OCI-LY1 (cell line): Measurements from ENCODE around the gene CDC73.

Source experiments
- H2AFZ ChIP-seq: fragments of 200-600 bp; sonication (generic), shearing (Covaris generic); 2 replicates; pipeline ENCODE4 v1.6.0; 2014; ENCODE audit warnings: antibody characterized with exemption, mild to moderate bottlenecking, low read length
- H3F3A ChIP-seq: fragments of 200-600 bp; sonication (generic), shearing (Covaris generic); 2 replicates; pipeline ENCODE4 v1.6.0; 2014; ENCODE audit warnings: mild to moderate bottlenecking, antibody characterized with exemption, low read length, moderate library complexity; ENCODE audit not compliant: insufficient read depth
- H3K27ac ChIP-seq: fragments of 200-600 bp; sonication (generic); 2 replicates; pipeline ENCODE4 v1.5.1; 2014; ENCODE audit warnings: low read length, mixed run types, mild to moderate bottlenecking, low read depth; ENCODE audit not compliant: poor library complexity, severe bottlenecking
- H3K27me3 ChIP-seq: fragments of 200-600 bp; sonication (generic); 2 replicates; pipeline ENCODE4 v1.6.0; 2014; ENCODE audit warnings: antibody characterized with exemption, mild to moderate bottlenecking, low read length, moderate library complexity; ENCODE audit not compliant: insufficient read depth
- H3K36me3 ChIP-seq: fragments of 200-600 bp; sonication (generic); 2 replicates; pipeline ENCODE4 v1.6.1; 2014; ENCODE audit warnings: mild to moderate bottlenecking, antibody characterized with exemption, low read length, moderate library complexity, mixed read lengths; ENCODE audit not compliant: insufficient read depth
- H3K4me1 ChIP-seq: fragments of 200-600 bp; sonication (generic); 2 replicates; pipeline ENCODE4 v1.5.1; 2014; ENCODE audit warnings: mild to moderate bottlenecking, low read length, moderate library complexity; ENCODE audit not compliant: insufficient read depth, severe bottlenecking
- H3K4me2 ChIP-seq: fragments of 200-600 bp; sonication (generic), shearing (Covaris generic); 2 replicates; pipeline ENCODE4 v1.6.1; 2014; ENCODE audit warnings: low read length
- H3K4me3 ChIP-seq: fragments of 200-600 bp; sonication (generic); 2 replicates; pipeline ENCODE4 v1.5.1; 2014; ENCODE audit warnings: low read length, low read depth, mild to moderate bottlenecking, mixed read lengths; ENCODE audit not compliant: poor library complexity, severe bottlenecking
- H3K79me2 ChIP-seq: fragments of 200-600 bp; shearing (Covaris generic); 2 replicates; pipeline ENCODE4 v1.6.1; 2016; ENCODE audit warnings: mixed run types, low read length, mixed read lengths; ENCODE audit not compliant: insufficient read depth
- H3K9ac ChIP-seq: fragments of 200-600 bp; sonication (generic), shearing (Covaris generic); 2 replicates; pipeline ENCODE4 v1.6.1; 2014; ENCODE audit warnings: mild to moderate bottlenecking, low read length, mixed read lengths
- H3K9me2 ChIP-seq: fragments of 200-600 bp; sonication (generic), shearing (Covaris generic); 2 replicates; pipeline ENCODE4 v1.6.1; 2014; ENCODE audit warnings: low read depth, mild to moderate bottlenecking, low read length, mixed read lengths
- H3K9me3 ChIP-seq: fragments of 200-600 bp; shearing (Covaris generic); 2 replicates; pipeline ENCODE4 v1.6.1; 2014; ENCODE audit warnings: low read length, mixed read lengths
- H4K20me1 ChIP-seq: fragments of 200-600 bp; sonication (generic), shearing (Covaris generic); 2 replicates; pipeline ENCODE4 v1.6.0; 2016; ENCODE audit warnings: mild to moderate bottlenecking, low read length; ENCODE audit not compliant: insufficient read depth
- CTCF ChIP-seq: fragments of 200-600 bp; sonication (generic), shearing (Covaris generic); IDR thresholded peaks from 2 replicates; pipeline ENCODE4 v1.5.1; 2017; ENCODE audit warnings: mild to moderate bottlenecking, antibody characterized with exemption, low read length, moderate library complexity, mixed read lengths
- EZH2 ChIP-seq: fragments of 200-600 bp; sonication (generic), shearing (Covaris generic); IDR thresholded peaks from 2 replicates; pipeline ENCODE4 v1.8.0; 2017; ENCODE audit warnings: borderline replicate concordance, mixed run types, mild to moderate bottlenecking, antibody characterized with exemption, low read length, moderate library complexity, mixed read lengths

CDC73 gene

GRCh38 chr1:193121616-193122593, at the start of gene CDC73:
Gene CDC73, plus strand, starts transcription at chr1:193122031. Its CDS starts 170 bp downstream, at chr1:193122201.
- H3K79me2 ChIP-seq = peaks cover 34% of the 10 kb centered on the region
- H4K20me1 ChIP-seq = no peaks in the 10 kb centered on the region
- peak within 1 kb of the TSS; percentile 91 for H3K4me3 ChIP-seq
- H3K27ac ChIP-seq = peak within 1 kb of the TSS; percentile 92
- H3K27me3 ChIP-seq = no peaks in the 10 kb centered on the region
- peak; percentile 71 for TF ChIP-seq CTCF
- no peak for TF ChIP-seq EZH2
- no peaks in the 10 kb centered on the region for H3K9me3 ChIP-seq
- H3F3A ChIP-seq = no peaks in the 10 kb centered on the region
- no peak within 1 kb of the TSS for H2AFZ ChIP-seq
- peaks cover 17% of the 10 kb centered on the region for H3K36me3 ChIP-seq
- H3K9me2 ChIP-seq = no peaks in the 10 kb centered on the region
- peaks cover 28% of the 10 kb centered on the region for H3K4me1 ChIP-seq
- H3K9ac ChIP-seq = peak within 1 kb of the TSS; percentile 82
- H3K4me2 ChIP-seq = peak within 1 kb of the TSS; percentile 84

GRCh38 chr1:193077991-193078390, 43.8 kb upstream of the CDC73 start:
- no peak overlapping the region for H3K27ac ChIP-seq
- H3K4me1 ChIP-seq = peaks cover 4% of the 10 kb centered on the region
- TF ChIP-seq CTCF = no peak
- peaks cover 6% of the 10 kb centered on the region; the same call in 1 of the 2 replicates for H3K79me2 ChIP-seq
- peaks cover 84% of the 10 kb centered on the region for H3K36me3 ChIP-seq
- no peak overlapping the region for H2AFZ ChIP-seq
- no peak overlapping the region for H3K9ac ChIP-seq
- peaks cover 12% of the 10 kb centered on the region for H3K9me3 ChIP-seq
- H4K20me1 ChIP-seq = no peaks in the 10 kb centered on the region
- no peaks in the 10 kb centered on the region for H3K9me2 ChIP-seq
- no peak overlapping the region for H3K4me2 ChIP-seq
- no peak overlapping the region for H3K4me3 ChIP-seq
- no peaks in the 10 kb centered on the region for H3K27me3 ChIP-seq
- H3F3A ChIP-seq = no peaks in the 10 kb centered on the region

GRCh38 chr1:193079187-193079586, 42.6 kb upstream of the CDC73 start:
- Histone ChIP-seq H3F3A (no peaks in the 10 kb centered on the region), H3K9ac (no peak overlapping the region), H2AFZ (no peak overlapping the region), H3K4me2 (no peak overlapping the region), H3K36me3 (peaks cover 91% of the 10 kb centered on the region), H4K20me1 (no peaks in the 10 kb centered on the region), H3K79me2 (0 out of 2 replicates have a peak, but pooled peaks cover 3% of the 10 kb centered on the region), H3K9me3 (peaks cover 12% of the 10 kb centered on the region), H3K27me3 (no peaks in the 10 kb centered on the region), H3K4me3 (no peak overlapping the region), H3K9me2 (no peaks in the 10 kb centered on the region), H3K27ac (no peak overlapping the region), H3K4me1 (peaks cover 11% of the 10 kb centered on the region)
- TF ChIP-seq EZH2 (no peak), CTCF (no peak)
